Left ventricle myocardium inferior (tissue), 1 donor: ENCODE measurements around the gene HS3ST5. TPM values are rescaled to one million over a fixed set of nuclear protein-coding genes. Genes with fewer than 3 reads are reported as not detected.
"Not testable (repeated sequence)": the region's sequence is repeated elsewhere in the genome, so short reads cannot be mapped to it uniquely, and the experiment has no call there.

Source experiments
- DNase-seq: peaks from one replicate; pipeline ENCODE4 v3.0.0-alpha.2; 2020
- H3K27ac ChIP-seq: fragments of 200-600 bp; replicated peaks from 2 replicates; pipeline ENCODE4 v1.8.0; 2021
- H3K27me3 ChIP-seq: fragments of 200-600 bp; 2 replicates; pipeline ENCODE4 v1.8.0; 2021; ENCODE audit warnings: low read depth
- H3K36me3 ChIP-seq: fragments of 200-600 bp; 2 replicates; pipeline ENCODE4 v1.8.0; 2021
- H3K4me1 ChIP-seq: fragments of 200-600 bp; 2 replicates; pipeline ENCODE4 v1.8.0; 2021
- H3K4me3 ChIP-seq: fragments of 200-600 bp; 2 replicates; pipeline ENCODE4 v1.8.0; 2021; ENCODE audit warnings: mild to moderate bottlenecking, moderate library complexity
- H3K9me3 ChIP-seq: fragments of 200-600 bp; replicated peaks from 2 replicates; pipeline ENCODE4 v1.8.0; 2021
- intact Hi-C: fragments of 100-400 bp; cut with micrococcal nuclease; formaldehyde crosslinking; loops from one replicate; pipeline ENCODE4 v1.11.0; 2022
- total RNA-seq: library from RNA; stranded (reverse); fragmentation: NEBNext Ultra II Directional; extraction: Animal tissue kit (Norgen Biotek cat#: 25700); gene quantifications from one replicate; pipeline ENCODE4 v1.2.1, GENCODE V29; 2021
- TF ChIP-seq, protein P1 (sequence below): fragments of 200-600 bp; IDR thresholded peaks from 2 replicates; pipeline ENCODE4 v1.8.0; 2021; ENCODE audit warnings: antibody characterized with exemption, mild to moderate bottlenecking, borderline replicate concordance
- donor health status: DM: no; HTN: yes; CAD: no; lungs with severe emphysema.

The HS3ST5 gene
- total RNA-seq, 1 donor from 2014 or later: not detected

DNA sequence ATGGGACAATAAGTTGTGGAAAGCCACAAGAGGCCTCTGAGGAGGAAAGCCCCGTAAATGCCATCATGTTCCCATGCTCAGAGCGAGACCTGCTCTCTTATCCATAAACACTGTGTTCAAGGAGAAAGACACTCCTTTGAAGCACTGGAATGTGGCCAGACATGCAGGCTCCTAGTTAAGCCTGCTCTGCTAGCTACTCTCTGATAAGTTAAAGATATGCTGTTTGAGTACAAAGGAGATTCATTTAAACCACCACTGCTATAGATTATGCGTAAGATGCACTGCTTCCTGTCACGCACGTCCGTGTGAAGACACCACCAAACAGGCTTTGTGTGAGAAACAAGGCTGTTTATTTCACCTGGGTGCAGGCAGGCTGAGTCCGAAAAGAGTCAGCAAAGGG is 331.3 kb downstream of the HS3ST5 start:
- intact Hi-C loops: not testable (repeated sequence)

DNA sequence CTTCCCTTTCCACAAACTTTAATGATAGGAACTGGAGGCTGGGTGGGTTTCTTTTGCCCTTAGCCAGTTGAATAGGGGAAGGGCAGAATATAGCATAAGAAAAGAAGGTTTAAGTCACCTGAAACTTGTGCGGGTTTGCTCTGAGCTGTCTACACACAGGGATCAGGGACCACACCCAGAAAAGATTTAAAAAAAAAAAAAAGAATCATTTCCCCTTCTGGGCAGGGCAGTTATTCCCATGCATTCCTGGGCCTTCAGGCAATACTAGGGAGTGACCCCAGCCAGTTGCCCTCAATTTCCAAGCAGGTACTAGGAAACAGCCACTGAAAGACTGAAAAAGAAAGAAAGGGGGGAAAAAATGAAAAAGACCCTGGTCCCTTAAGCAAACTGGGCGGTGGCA is 332.3 kb downstream of the HS3ST5 start:
- intact Hi-C loops: no loop called here
- no peaks in the 10 kb centered on the region for H3K9me3 ChIP-seq
- H3K4me1 ChIP-seq: no peaks in the 10 kb centered on the region
- H3K27me3 ChIP-seq: no peaks in the 10 kb centered on the region
- no peak overlapping the region for H3K4me3 ChIP-seq
- TF ChIP-seq, protein P1, sequence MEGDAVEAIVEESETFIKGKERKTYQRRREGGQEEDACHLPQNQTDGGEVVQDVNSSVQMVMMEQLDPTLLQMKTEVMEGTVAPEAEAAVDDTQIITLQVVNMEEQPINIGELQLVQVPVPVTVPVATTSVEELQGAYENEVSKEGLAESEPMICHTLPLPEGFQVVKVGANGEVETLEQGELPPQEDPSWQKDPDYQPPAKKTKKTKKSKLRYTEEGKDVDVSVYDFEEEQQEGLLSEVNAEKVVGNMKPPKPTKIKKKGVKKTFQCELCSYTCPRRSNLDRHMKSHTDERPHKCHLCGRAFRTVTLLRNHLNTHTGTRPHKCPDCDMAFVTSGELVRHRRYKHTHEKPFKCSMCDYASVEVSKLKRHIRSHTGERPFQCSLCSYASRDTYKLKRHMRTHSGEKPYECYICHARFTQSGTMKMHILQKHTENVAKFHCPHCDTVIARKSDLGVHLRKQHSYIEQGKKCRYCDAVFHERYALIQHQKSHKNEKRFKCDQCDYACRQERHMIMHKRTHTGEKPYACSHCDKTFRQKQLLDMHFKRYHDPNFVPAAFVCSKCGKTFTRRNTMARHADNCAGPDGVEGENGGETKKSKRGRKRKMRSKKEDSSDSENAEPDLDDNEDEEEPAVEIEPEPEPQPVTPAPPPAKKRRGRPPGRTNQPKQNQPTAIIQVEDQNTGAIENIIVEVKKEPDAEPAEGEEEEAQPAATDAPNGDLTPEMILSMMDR: no peak
- no peak overlapping the region for H3K27ac ChIP-seq
- H3K36me3 ChIP-seq: no peaks in the 10 kb centered on the region
- DNase-seq: no peak

More for the DNA sequence above, 331.3 kb downstream of the HS3ST5 start:
- H3K27me3 ChIP-seq, H3K4me1 ChIP-seq, H3K9me3 ChIP-seq, H3K27ac ChIP-seq, H3K4me3 ChIP-seq, H3K36me3 ChIP-seq, DNase-seq: not testable (repeated sequence)

DNA sequence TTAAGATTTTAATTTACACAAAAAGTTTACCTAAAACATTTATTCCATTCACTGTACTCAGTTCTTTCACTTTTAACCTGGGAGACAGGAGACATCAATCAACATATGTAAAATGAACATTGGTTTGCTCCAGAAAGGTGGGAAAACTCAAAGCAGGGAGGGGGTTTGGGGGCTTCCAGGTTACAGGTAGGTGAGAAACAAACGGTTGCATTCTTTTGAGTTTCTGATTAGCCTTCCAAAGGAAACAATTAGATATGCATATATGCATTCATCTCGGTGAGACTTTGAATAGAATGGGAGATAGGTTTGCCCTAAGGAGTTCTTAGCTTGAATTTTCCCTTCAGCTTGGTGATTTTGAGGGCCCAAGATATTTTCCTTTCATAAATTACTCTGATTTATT is 333.6 kb downstream of the HS3ST5 start:
- no peaks in the 10 kb centered on the region for H3K4me1 ChIP-seq
- TF ChIP-seq, protein P1: no peak
- DNase-seq: no peak
- H3K36me3 ChIP-seq: no peaks in the 10 kb centered on the region
- intact Hi-C loops: no loop called here
- no peak overlapping the region for H3K4me3 ChIP-seq
- no peak overlapping the region for H3K27ac ChIP-seq
- H3K9me3 ChIP-seq: peaks cover 6% of the 10 kb centered on the region
- no peaks in the 10 kb centered on the region for H3K27me3 ChIP-seq

DNA sequence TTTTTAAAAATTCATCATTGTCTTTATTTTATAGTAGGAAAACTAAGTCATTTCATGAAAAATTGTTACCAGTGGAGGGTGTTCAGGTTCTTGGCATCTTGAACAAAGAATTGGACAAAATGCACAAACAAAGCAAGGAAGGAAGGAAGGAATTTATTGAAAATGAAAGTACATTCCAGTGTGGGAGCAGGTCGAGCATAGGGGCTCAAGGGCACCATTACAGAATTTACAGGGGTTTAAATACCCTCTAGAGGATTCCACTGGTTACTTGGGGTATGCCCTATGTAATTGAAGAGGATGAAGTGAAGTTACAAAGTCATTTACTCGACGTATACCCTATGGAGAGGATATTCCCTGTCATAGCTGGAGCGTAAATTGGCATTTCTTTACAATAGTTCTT is 334.5 kb downstream of the HS3ST5 start:
- no peak for DNase-seq
- Histone ChIP-seq H3K4me1 (no peaks in the 10 kb centered on the region), H3K27me3 (no peaks in the 10 kb centered on the region), H3K4me3 (no peak overlapping the region), H3K9me3 (peaks cover 6% of the 10 kb centered on the region), H3K27ac (no peak overlapping the region), H3K36me3 (no peaks in the 10 kb centered on the region)
- TF ChIP-seq, protein P1: no peak
- intact Hi-C loops: no loop called here

DNA sequence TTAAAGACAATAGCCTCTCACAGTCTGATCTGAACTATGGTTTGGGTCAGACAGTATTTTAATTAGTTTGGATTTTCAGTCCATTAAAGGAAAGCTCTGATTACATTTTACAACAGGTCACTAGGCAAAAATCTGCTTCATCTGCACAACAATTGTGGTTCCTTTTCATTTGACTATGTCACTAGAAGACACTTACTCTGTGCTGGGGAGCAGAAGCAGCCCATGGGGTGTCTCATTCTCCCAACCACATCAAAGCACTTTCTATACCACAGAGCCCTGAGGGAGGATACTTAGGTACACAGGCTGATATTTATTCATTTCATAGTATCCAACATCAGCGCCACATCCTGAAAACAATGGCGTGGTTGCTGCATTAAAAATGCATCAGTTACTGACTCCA is 335.3 kb downstream of the HS3ST5 start:
- no peak for DNase-seq
- no peaks in the 10 kb centered on the region for H3K27me3 ChIP-seq
- no peak overlapping the region for H3K27ac ChIP-seq
- H3K9me3 ChIP-seq: peaks cover 6% of the 10 kb centered on the region
- H3K4me3 ChIP-seq: no peak overlapping the region
- intact Hi-C loops: no loop called here
- no peaks in the 10 kb centered on the region for H3K36me3 ChIP-seq
- TF ChIP-seq, protein P1: no peak
- H3K4me1 ChIP-seq: no peaks in the 10 kb centered on the region
